ENCODE results near the gene KLF13.
A peak's percentile ranks its signal among the peaks of the same experiment; 100 is the strongest.

The KLF13 gene

GRCh38 chr15:31392761-31393401 lies 66.2 kb downstream of the KLF13 start:
- Histone ChIP-seq H3K4me1 (peaks cover 11% of the 10 kb centered on the region), H3K4me3 (peak overlapping the region; percentile 53), H3K9me3 (no peaks in the 10 kb centered on the region), H3K27me3 (ENCODE audit: low read depth) (no peaks in the 10 kb centered on the region), H3K36me3 (replicated peaks) (no peaks in the 10 kb centered on the region)
- in situ Hi-C loops (cut with MboI; ENCODE audit: low sequenced_read_pairs) = no loop called here
- peak in 1 of 2 experiments; percentile 43 for DNase-seq (ENCODE audit: low spot score in 2 of 2)

- in situ Hi-C loops (cut with MboI; ENCODE audit: low sequenced_read_pairs) = no loop called here
- Histone ChIP-seq H3K4me1 (peaks cover 13% of the 10 kb centered on the region), H3K9me3 (no peaks in the 10 kb centered on the region), H3K4me3 (no peak overlapping the region), H3K36me3 (replicated peaks) (no peaks in the 10 kb centered on the region), H3K27me3 (ENCODE audit: low read depth) (no peaks in the 10 kb centered on the region)
- DNase-seq (ENCODE audit: low spot score in 2 of 2) = no peak
These were observed 66.9 kb downstream of the KLF13 start for GRCh38 chr15:31393444-31394091.

GRCh38 chr15:31396881-31397560 lies 70.4 kb downstream of the KLF13 start:
- Histone ChIP-seq H3K4me3 (no peak overlapping the region), H3K36me3 (replicated peaks) (no peaks in the 10 kb centered on the region), H3K27me3 (ENCODE audit: low read depth) (no peaks in the 10 kb centered on the region), H3K9me3 (no peaks in the 10 kb centered on the region), H3K4me1 (peaks cover 13% of the 10 kb centered on the region)
- in situ Hi-C loops (cut with MboI; ENCODE audit: low sequenced_read_pairs) = no loop called here
- peak; percentile 84 to 96 for DNase-seq (ENCODE audit: low spot score in 2 of 2)

- H3K4me3 ChIP-seq = no peak overlapping the region
- peaks cover 13% of the 10 kb centered on the region for H3K4me1 ChIP-seq
- in situ Hi-C loops (cut with MboI; ENCODE audit: low sequenced_read_pairs) = no loop called here
- H3K27me3 ChIP-seq (ENCODE audit: low read depth) = no peaks in the 10 kb centered on the region
- no peaks in the 10 kb centered on the region for H3K9me3 ChIP-seq
- no peaks in the 10 kb centered on the region for H3K36me3 ChIP-seq (replicated peaks)
- no peak for DNase-seq (ENCODE audit: low spot score in 2 of 2)
These were observed 71.4 kb downstream of the KLF13 start for GRCh38 chr15:31397851-31398661.

GRCh38 chr15:31398677-31399301 lies 72.2 kb downstream of the KLF13 start:
- in situ Hi-C loops (cut with MboI; ENCODE audit: low sequenced_read_pairs) = no loop called here
- no peaks in the 10 kb centered on the region for H3K27me3 ChIP-seq (ENCODE audit: low read depth)
- no peaks in the 10 kb centered on the region for H3K9me3 ChIP-seq
- no peak overlapping the region for H3K4me3 ChIP-seq
- H3K36me3 ChIP-seq (replicated peaks) = no peaks in the 10 kb centered on the region
- DNase-seq (ENCODE audit: low spot score in 2 of 2) = no peak
- H3K4me1 ChIP-seq = peaks cover 13% of the 10 kb centered on the region

GRCh38 chr15:31399544-31400171 lies 73.0 kb downstream of the KLF13 start:
- in situ Hi-C loops (cut with MboI; ENCODE audit: low sequenced_read_pairs) = no loop called here
- H3K4me1 ChIP-seq = peaks cover 13% of the 10 kb centered on the region
- no peaks in the 10 kb centered on the region for H3K9me3 ChIP-seq
- DNase-seq (ENCODE audit: low spot score in 2 of 2) = no peak
- H3K27me3 ChIP-seq (ENCODE audit: low read depth) = no peaks in the 10 kb centered on the region
- no peaks in the 10 kb centered on the region for H3K36me3 ChIP-seq (replicated peaks)
- no peak overlapping the region for H3K4me3 ChIP-seq

GRCh38 chr15:31400222-31400927 lies 73.7 kb downstream of the KLF13 start:
- Histone ChIP-seq H3K4me1 (peaks cover 13% of the 10 kb centered on the region), H3K9me3 (no peaks in the 10 kb centered on the region), H3K36me3 (replicated peaks) (no peaks in the 10 kb centered on the region), H3K4me3 (no peak overlapping the region), H3K27me3 (ENCODE audit: low read depth) (no peaks in the 10 kb centered on the region)
- in situ Hi-C loops (cut with MboI; ENCODE audit: low sequenced_read_pairs) = no loop called here
- DNase-seq (ENCODE audit: low spot score in 2 of 2) = no peak

- H3K4me3 ChIP-seq = no peak overlapping the region
- no peaks in the 10 kb centered on the region for H3K27me3 ChIP-seq (ENCODE audit: low read depth)
- H3K4me1 ChIP-seq = peaks cover 13% of the 10 kb centered on the region
- DNase-seq (ENCODE audit: low spot score in 2 of 2) = no peak
- in situ Hi-C loops (cut with MboI; ENCODE audit: low sequenced_read_pairs) = no loop called here
- no peaks in the 10 kb centered on the region for H3K9me3 ChIP-seq
- H3K36me3 ChIP-seq (replicated peaks) = no peaks in the 10 kb centered on the region
These were observed 74.6 kb downstream of the KLF13 start for GRCh38 chr15:31401282-31401681.

- DNase-seq (ENCODE audit: low spot score in 2 of 2) = no peak
- H3K27me3 ChIP-seq (ENCODE audit: low read depth) = no peaks in the 10 kb centered on the region
- no peaks in the 10 kb centered on the region for H3K9me3 ChIP-seq
- H3K4me3 ChIP-seq = no peak overlapping the region
- peaks cover 9% of the 10 kb centered on the region for H3K4me1 ChIP-seq
- in situ Hi-C loops (cut with MboI; ENCODE audit: low sequenced_read_pairs) = no loop called here
- no peaks in the 10 kb centered on the region for H3K36me3 ChIP-seq (replicated peaks)
These were observed 75.4 kb downstream of the KLF13 start for GRCh38 chr15:31402003-31402402.

- Histone ChIP-seq H3K4me1 (peaks cover 6% of the 10 kb centered on the region), H3K4me3 (no peak overlapping the region), H3K36me3 (replicated peaks) (no peaks in the 10 kb centered on the region), H3K9me3 (no peaks in the 10 kb centered on the region), H3K27me3 (ENCODE audit: low read depth) (no peaks in the 10 kb centered on the region)
- in situ Hi-C loops (cut with MboI; ENCODE audit: low sequenced_read_pairs) = no loop called here
- DNase-seq (ENCODE audit: low spot score in 2 of 2) = no peak
These were observed 75.9 kb downstream of the KLF13 start for GRCh38 chr15:31402511-31403056.

- in situ Hi-C loops (cut with MboI; ENCODE audit: low sequenced_read_pairs) = no loop called here
These were observed 76.5 kb downstream of the KLF13 start for GRCh38 chr15:31403096-31403495.

GRCh38 chr15:31403606-31404005 lies 77.0 kb downstream of the KLF13 start:
- Histone ChIP-seq H3K9me3 (0 out of 2 replicates have a peak, but pooled peaks cover 2% of the 10 kb centered on the region), H3K27me3 (ENCODE audit: low read depth) (no peaks in the 10 kb centered on the region), H3K4me3 (no peak overlapping the region), H3K36me3 (replicated peaks) (no peaks in the 10 kb centered on the region), H3K4me1 (no peaks in the 10 kb centered on the region)
- no peak for DNase-seq (ENCODE audit: low spot score in 2 of 2)
- in situ Hi-C loops (cut with MboI; ENCODE audit: low sequenced_read_pairs) = no loop called here

More at GRCh38 chr15:31403096-31403495, 76.5 kb downstream of the KLF13 start:
- Histone ChIP-seq H3K27me3 (ENCODE audit: low read depth) (no peaks in the 10 kb centered on the region), H3K9me3 (no peaks in the 10 kb centered on the region), H3K36me3 (replicated peaks) (no peaks in the 10 kb centered on the region), H3K4me3 (no peak overlapping the region), H3K4me1 (peaks cover under 1% of the 10 kb centered on the region; the same call in 1 of the 2 replicates)
- no peak for DNase-seq (ENCODE audit: low spot score in 2 of 2)

Data from HAP-1 (cell line).